Stimulated activated CD8-positive, alpha-beta memory T cell treated with anti-CD3 and anti-CD28 coated beads, Interleukin-2, amount 100 ng/mL, for 1 hour (primary cell): Measurements from ENCODE around the gene SLC16A14.

ENCODE experiments used
- DNase-seq, 2 donors: peaks; one replicate each; pipeline ENCODE4 v3.0.0-alpha.2; 2020; ENCODE audit warnings: low read depth in 2 of 2

Gene SLC16A14

DNA sequence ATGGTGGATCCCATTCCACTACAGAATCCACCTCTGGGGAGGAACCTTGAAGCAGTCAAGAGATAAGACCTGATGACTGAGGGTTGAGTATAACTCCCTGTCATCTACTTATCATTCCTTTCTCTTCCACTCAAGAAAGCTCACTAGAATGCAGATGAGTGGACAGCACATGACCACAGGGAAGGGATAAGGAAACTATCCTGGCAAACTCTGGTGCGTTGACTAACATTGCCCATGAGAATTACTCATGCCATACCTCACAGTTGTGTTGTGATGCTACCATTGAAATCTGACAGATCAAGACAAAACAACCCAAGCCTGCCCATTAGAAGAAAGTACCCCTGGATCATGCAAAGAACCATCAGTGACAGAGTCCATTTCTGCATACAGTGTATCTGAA is 26.5 kb downstream of the SLC16A14 start:
- DNase-seq: no peak

- no peak for DNase-seq
Observed at GRCh38 chr2:230023313-230023712, 45.4 kb downstream of the SLC16A14 start.

DNA sequence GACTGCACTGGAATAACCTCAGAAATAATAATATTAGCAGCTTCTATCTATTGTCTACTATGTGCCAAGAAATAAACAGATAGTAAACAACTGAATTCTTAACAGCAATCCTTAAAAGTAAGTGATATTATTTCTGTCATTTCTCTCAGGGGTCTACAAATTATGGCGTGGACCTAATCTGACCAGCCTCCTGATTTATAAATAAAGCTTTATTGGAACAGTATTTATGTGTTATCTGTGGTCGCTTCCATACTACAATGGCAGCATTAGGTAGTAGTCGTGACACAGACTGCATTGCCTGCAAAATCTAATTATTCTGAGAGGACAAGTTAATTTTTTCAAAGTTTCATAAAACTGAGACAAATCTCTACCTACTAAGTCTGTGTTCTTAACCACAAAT is 49.0 kb downstream of the SLC16A14 start:
- DNase-seq: no peak

GRCh38 chr2:230018153-230018552 is 50.6 kb downstream of the SLC16A14 start:
- no peak for DNase-seq

GRCh38 chr2:230016844-230017243 is 51.9 kb downstream of the SLC16A14 start:
- DNase-seq: no peak

DNA sequence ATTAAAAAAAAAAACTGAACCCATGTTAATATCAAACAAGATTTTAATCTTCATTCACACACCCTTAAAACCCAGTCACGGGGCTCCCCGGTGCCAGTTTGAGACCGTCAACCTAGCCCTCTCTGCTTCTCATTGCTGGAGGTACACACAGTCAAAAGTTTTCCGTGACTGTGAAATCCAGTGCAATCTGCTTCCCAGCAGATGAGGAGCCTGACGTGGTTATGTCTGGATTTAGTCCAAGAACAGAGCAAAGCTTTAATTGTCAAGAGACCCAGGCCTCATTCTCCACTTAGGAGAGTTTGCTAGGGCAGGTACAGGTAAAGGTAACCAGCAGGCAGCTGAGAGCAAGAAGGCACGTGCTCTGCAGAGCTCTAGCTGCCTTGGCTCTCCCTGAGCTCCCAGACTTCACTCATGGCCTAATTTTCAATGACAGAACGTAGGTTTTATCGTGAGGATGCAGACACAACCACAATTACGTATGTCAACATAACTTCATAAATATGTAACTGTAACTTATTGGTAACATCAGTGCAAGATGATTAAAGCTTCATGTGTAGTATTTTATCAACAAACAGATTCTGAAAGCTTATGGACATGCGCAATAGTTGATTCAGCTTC is 56.3 kb downstream of the SLC16A14 start:
- DNase-seq: no peak

GRCh38 chr2:230011617-230012016 is 57.1 kb downstream of the SLC16A14 start:
- DNase-seq: no peak

DNA sequence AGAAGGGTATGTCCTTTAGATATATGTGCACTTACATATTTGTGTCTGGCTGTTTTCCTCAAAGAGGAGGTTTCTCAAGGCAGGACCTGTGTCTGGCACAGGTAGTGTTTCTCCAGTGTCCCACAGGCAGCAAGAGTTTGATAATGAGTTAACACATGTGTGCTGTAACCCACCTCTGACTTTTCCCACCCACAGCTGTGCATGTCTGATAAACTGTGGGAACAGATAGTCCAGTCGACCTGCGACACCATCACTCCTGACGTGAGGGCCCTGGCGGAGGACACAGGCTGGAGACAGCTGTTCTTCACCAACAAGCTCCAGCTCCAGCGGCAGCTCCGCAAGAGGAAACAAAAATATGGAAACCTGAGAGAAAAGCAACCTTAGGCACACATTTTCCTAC is 58.2 kb downstream of the SLC16A14 start:
- DNase-seq: no peak

- no peak for DNase-seq
Observed at GRCh38 chr2:230008708-230009066, 60.0 kb downstream of the SLC16A14 start.

DNA sequence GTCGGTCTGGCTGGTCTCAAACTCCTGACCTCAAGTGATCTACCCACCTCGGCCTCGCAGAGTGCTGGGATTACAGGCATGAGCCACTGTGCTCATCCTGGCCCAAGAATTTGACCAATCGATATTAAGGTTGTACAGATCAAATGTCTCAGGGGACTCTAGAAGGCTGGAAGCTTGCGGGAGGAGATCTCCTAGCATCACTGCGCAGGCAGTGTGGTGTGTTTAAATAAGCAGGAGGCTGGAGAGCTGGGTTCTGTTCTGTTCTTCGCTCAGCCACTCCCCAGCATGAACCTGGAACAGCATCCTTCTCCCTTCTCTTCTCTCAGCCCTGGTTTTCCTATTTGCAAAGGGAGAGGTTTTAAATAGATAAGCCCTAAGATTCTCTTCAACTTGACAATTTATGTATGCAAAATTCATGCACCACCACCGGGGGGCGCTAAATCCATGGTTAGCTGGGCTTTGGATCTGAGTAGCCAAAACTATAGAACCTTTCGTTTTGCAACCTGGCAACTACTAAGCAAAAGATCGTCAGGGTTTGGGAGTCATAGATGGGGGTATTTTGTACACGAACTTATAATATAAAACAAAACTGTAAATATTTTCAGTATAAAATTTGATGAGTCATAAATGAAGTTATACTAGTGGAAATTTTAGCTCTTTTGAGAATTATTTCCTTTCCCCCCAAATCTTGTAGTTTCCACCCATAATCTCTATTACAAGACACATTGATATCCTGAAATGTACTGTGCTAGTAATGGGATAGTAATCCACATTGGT is 60.6 kb downstream of the SLC16A14 start:
- DNase-seq: peak; percentile 54 to 63

GRCh38 chr2:230000118-230000841 is 68.4 kb downstream of the SLC16A14 start:
- DNase-seq: no peak

GRCh38 chr2:229997565-229997964 is 71.2 kb downstream of the SLC16A14 start:
- DNase-seq: no peak

- DNase-seq: no peak
Observed at GRCh38 chr2:229996320-229996719, 72.4 kb downstream of the SLC16A14 start.

DNA sequence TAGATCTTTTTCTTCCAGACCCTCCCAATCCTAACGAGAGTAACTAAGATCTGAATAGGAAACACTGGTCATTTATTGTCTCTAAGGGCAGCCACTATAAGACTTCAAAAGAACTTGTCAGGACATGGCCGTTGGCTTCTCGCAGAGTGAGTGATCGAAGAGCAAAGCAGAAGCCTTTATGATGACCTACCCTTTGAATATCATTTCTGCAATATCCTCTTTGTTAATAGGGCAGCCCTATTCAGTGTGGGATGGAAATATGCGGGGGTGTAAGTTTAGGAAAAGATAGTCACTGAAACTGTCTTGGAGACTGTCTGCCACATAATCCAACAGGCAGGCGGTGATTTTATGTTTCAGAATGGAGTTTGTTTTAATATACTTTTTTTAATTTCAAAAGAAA is 75.5 kb downstream of the SLC16A14 start:
- no peak for DNase-seq
